Naive thymus-derived CD4-positive, alpha-beta T cell (primary cell): ENCODE data around the gene WDFY3. TPM values are rescaled to one million over a fixed set of nuclear protein-coding genes. Genes with fewer than 3 reads are reported as not detected.
A peak's percentile ranks its signal among the peaks of the same experiment; 100 is the strongest.

ENCODE experiments used
- ATAC-seq: fragments of 150-1000 bp; cut with Tn5 transposase; 2 replicates; pipeline ENCODE4 v1.10.0; 2021; ENCODE audit warnings: mild to moderate bottlenecking, moderate library complexity
- CTCF ChIA-PET: fragments of 350-600 bp; sonication (Branson Sonifier 250); formaldehyde crosslinking; loops from one replicate; lab custom pipeline; 2021; ENCODE audit warnings: antibody characterized with exemption; lab: Charles Lee
- POLR2A ChIA-PET: fragments of 350-600 bp; sonication (Branson Sonifier 250); formaldehyde crosslinking; loops from one replicate; lab custom pipeline; 2021; ENCODE audit warnings: antibody characterized with exemption, inconsistent platforms; lab: Charles Lee
- DNase-seq, 9 donors: peaks; one replicate each; pipeline versions ENCODE4 v3.0.0 to v3.0.0-alpha.2; 2020 to 2022; ENCODE audit warnings: mixed read lengths in 1 of 9
- H3K27ac ChIP-seq: one replicate; pipeline ENCODE4 v1.7.0; 2013; ENCODE audit warnings: mild to moderate bottlenecking, low read depth, low read length, moderate library complexity
- H3K27me3 ChIP-seq, 2 donors: one replicate each; pipeline ENCODE4 v1.7.0; 2013; ENCODE audit warnings: low read length in 2 of 2, mild to moderate bottlenecking in 2 of 2, moderate library complexity in 2 of 2; ENCODE audit not compliant: control insufficient read depth in 2 of 2, insufficient read depth in 2 of 2
- H3K36me3 ChIP-seq, 3 experiments: 1 replicate in 2 of 3; 2 replicates in 1 of 3; pipeline ENCODE4 v1.7.0; 2013; ENCODE audit warnings: low read length in 3 of 3, mild to moderate bottlenecking in 3 of 3, moderate library complexity in 1 of 3; ENCODE audit not compliant: insufficient read depth in 3 of 3, control insufficient read depth in 2 of 3
- H3K4me1 ChIP-seq, 2 donors: one replicate each; pipeline ENCODE4 v1.7.0; 2013; ENCODE audit warnings: low read length in 2 of 2, mild to moderate bottlenecking in 2 of 2, moderate library complexity in 1 of 2; ENCODE audit not compliant: control insufficient read depth in 2 of 2, insufficient read depth in 2 of 2
- H3K4me3 ChIP-seq: 2 replicates; pipeline ENCODE4 v1.7.0; 2013; ENCODE audit warnings: mild to moderate bottlenecking, low read length
- H3K9me3 ChIP-seq, 3 experiments: 1 replicate in 2 of 3; 2 replicates in 1 of 3; pipeline ENCODE4 v1.7.0; 2013; ENCODE audit warnings: low read length in 3 of 3; ENCODE audit not compliant: control insufficient read depth in 2 of 3
- H3K27ac Mint-ChIP-seq, 9 donors: one replicate each; pipeline ENCODE4 v1.8.0; 2020 to 2022; ENCODE audit warnings: mixed read lengths in 9 of 9, mild to moderate bottlenecking in 8 of 9, moderate library complexity in 5 of 9, inconsistent platforms in 2 of 9
- H3K27me3 Mint-ChIP-seq, 5 donors: one replicate each; pipeline ENCODE4 v1.8.0; 2021 to 2022; ENCODE audit warnings: mixed read lengths in 5 of 5, mild to moderate bottlenecking in 1 of 5
- H3K36me3 Mint-ChIP-seq, 5 donors: one replicate each; pipeline ENCODE4 v1.8.0; 2020 to 2022; ENCODE audit warnings: mixed read lengths in 5 of 5, mild to moderate bottlenecking in 3 of 5, inconsistent platforms in 1 of 5
- H3K4me1 Mint-ChIP-seq, 7 donors: one replicate each; pipeline ENCODE4 v1.8.0; 2020 to 2022; ENCODE audit warnings: mixed read lengths in 7 of 7, mild to moderate bottlenecking in 3 of 7, inconsistent platforms in 1 of 7
- H3K4me3 Mint-ChIP-seq, 10 donors: one replicate each; pipeline ENCODE4 v1.8.0; 2020 to 2022; ENCODE audit warnings: mild to moderate bottlenecking in 10 of 10, mixed read lengths in 10 of 10, moderate library complexity in 6 of 10, inconsistent platforms in 2 of 10
- H3K9me3 Mint-ChIP-seq, 11 donors: one replicate each; pipeline ENCODE4 v1.8.0; 2020 to 2022; ENCODE audit warnings: mixed read lengths in 11 of 11, mild to moderate bottlenecking in 4 of 11, inconsistent platforms in 1 of 11, moderate library complexity in 1 of 11
- intact Hi-C, 2 donors: fragments of 100-400 bp; cut with micrococcal nuclease; formaldehyde crosslinking; loops; one replicate each; pipeline ENCODE4 v1.15.1; 2023
- polyA plus RNA-seq, 2 donors: library from polyadenylated mRNA; unstranded; fragments of 300-500 nt; fragmentation: Illumina TruSeq; gene quantifications; one replicate each; pipeline ENCODE4 v1.2.3, GENCODE V29; 2021
- total RNA-seq, 6 experiments: library from RNA in 5 of 6; stranded (reverse) in 5 of 6; gene quantifications; 1 replicate in 5 of 6; 2 replicates in 1 of 6; pipeline ENCODE4 v1.2.3 and lab custom pipeline; 2021 to 2026

WDFY3 gene
- total and polyA plus RNA-seq, 7 experiments from 2014 or later: 0.07 to 31.4 (median 1.6) TPM; not detected in 2

DNA sequence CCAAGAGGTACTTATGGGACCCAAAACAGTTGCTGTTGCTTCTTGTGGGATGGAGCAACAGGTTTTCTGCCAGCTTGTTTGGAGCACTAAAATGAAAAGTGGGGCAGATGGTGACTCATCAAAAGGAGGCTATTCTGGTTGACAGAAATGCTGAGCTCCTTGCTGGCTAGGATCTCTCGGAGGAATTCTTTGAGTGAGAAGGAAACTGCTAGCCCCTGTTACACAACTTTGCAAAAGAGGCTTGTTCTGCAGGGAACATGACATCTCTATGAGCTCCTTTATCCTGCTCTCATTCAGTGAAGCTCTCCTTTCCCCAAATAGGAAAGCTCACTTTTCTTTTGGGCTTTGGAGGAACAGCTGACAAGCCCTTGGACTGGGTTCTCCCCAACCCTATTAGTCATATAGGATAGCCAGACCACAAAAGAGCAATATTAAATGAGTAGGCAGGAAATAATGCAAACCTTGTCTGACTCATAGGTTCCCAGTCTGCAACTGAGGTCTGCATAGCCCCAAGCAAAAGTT, 275.3 kb downstream of the WDFY3 start:
- no peak overlapping the region for H3K4me3 Mint-ChIP-seq
- ChIA-PET CTCF (no interaction called here), POLR2A (no interaction called here)
- DNase-seq (no peak), ATAC-seq (peak; percentile 84)
- Histone ChIP-seq H3K36me3 (no peaks in the 10 kb centered on the region), H3K4me1 (no peaks in the 10 kb centered on the region), H3K9me3 (no peaks in the 10 kb centered on the region), H3K27me3 (no peaks in the 10 kb centered on the region), H3K27ac (no peak overlapping the region), H3K4me3 (no peak overlapping the region)
- peaks cover 0 to 8% (median 0%) of the 10 kb centered on the region in 7 donors for H3K4me1 Mint-ChIP-seq
- peaks cover 0 to 7% (median 3%) of the 10 kb centered on the region in 5 donors for H3K27me3 Mint-ChIP-seq
- peaks cover 0 to 2% (median 0%) of the 10 kb centered on the region in 11 donors for H3K9me3 Mint-ChIP-seq
- intact Hi-C loops: no loop called here
- no peak overlapping the region for H3K27ac Mint-ChIP-seq
- H3K36me3 Mint-ChIP-seq: no peaks in the 10 kb centered on the region

GRCh38 chr4:84690481-84690880, 276.0 kb downstream of the WDFY3 start:
- H3K27ac ChIP-seq: no peak overlapping the region
- no peaks in the 10 kb centered on the region for H3K36me3 ChIP-seq
- DNase-seq (no peak), ATAC-seq (no peak)
- no peaks in the 10 kb centered on the region for H3K27me3 ChIP-seq
- H3K4me3 ChIP-seq: no peak overlapping the region
- POLR2A ChIA-PET: no interaction called here
- H3K4me1 Mint-ChIP-seq: peaks cover 0 to 8% (median 0%) of the 10 kb centered on the region in 7 donors
- no peak overlapping the region for H3K4me3 Mint-ChIP-seq
- H3K36me3 Mint-ChIP-seq: no peaks in the 10 kb centered on the region
- peaks cover 0 to 7% (median 3%) of the 10 kb centered on the region in 5 donors for H3K27me3 Mint-ChIP-seq
- H3K9me3 ChIP-seq: no peaks in the 10 kb centered on the region
- peaks cover 0 to 2% (median 0%) of the 10 kb centered on the region in 11 donors for H3K9me3 Mint-ChIP-seq
- intact Hi-C loops: no loop called here
- CTCF ChIA-PET: no interaction called here
- H3K27ac Mint-ChIP-seq: no peak overlapping the region
- H3K4me1 ChIP-seq: no peaks in the 10 kb centered on the region

DNA sequence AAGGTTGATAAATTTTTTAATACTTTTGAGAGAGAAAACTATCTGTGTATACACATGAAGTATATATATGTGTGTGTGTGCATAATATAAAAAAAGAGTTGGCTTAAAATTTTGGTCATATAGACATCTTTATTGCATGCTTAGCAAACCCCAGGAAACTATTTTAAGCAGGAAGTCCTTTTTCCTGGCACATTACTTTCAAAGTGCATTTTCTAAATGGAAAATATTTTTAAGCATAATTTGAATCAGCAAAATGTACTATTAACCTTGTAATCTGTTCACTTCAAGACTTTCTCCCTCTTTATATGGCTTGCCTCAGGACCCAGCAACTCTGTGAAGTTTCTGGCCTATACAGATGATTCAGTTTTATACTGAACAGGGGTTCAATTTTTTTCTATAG, 277.3 kb downstream of the WDFY3 start:
- CTCF ChIA-PET: no interaction called here
- peaks cover 0 to 19% (median 0%) of the 10 kb centered on the region in 7 donors for H3K4me1 Mint-ChIP-seq

GRCh38 chr4:84688605-84689004, 277.9 kb downstream of the WDFY3 start:
- intact Hi-C loops: no loop called here
- no peaks in the 10 kb centered on the region for H3K36me3 ChIP-seq
- H3K4me1 ChIP-seq: no peaks in the 10 kb centered on the region
- no peaks in the 10 kb centered on the region for H3K36me3 Mint-ChIP-seq
- no peak for ATAC-seq
- POLR2A ChIA-PET: no interaction called here
- H3K27me3 ChIP-seq: no peaks in the 10 kb centered on the region
- H3K27me3 Mint-ChIP-seq: peaks cover 0 to 7% (median 3%) of the 10 kb centered on the region in 5 donors
- H3K4me1 Mint-ChIP-seq: peaks cover 0 to 24% (median 0%) of the 10 kb centered on the region in 7 donors
- no peaks in the 10 kb centered on the region for H3K9me3 ChIP-seq
- H3K9me3 Mint-ChIP-seq: peaks cover 0 to 2% (median 0%) of the 10 kb centered on the region in 11 donors
- CTCF ChIA-PET: no interaction called here
- no peak overlapping the region for H3K4me3 Mint-ChIP-seq
- H3K4me3 ChIP-seq: no peak overlapping the region
- H3K27ac Mint-ChIP-seq: no peak overlapping the region
- no peak overlapping the region for H3K27ac ChIP-seq
- DNase-seq: no peak

More for the DNA sequence above, 277.3 kb downstream of the WDFY3 start:
- Mint-ChIP-seq H3K27me3 (peaks cover 0 to 7% (median 3%) of the 10 kb centered on the region in 5 donors), H3K36me3 (no peaks in the 10 kb centered on the region), H3K27ac (no peak overlapping the region), H3K9me3 (peaks cover 0 to 2% (median 0%) of the 10 kb centered on the region in 11 donors), H3K4me3 (no peak overlapping the region)
- Histone ChIP-seq H3K27ac (no peak overlapping the region), H3K27me3 (no peaks in the 10 kb centered on the region), H3K4me1 (no peaks in the 10 kb centered on the region), H3K36me3 (no peaks in the 10 kb centered on the region), H3K9me3 (no peaks in the 10 kb centered on the region), H3K4me3 (no peak overlapping the region)
- DNase-seq (no peak), ATAC-seq (no peak)
- intact Hi-C loops: no loop called here
- POLR2A ChIA-PET: no interaction called here

DNA sequence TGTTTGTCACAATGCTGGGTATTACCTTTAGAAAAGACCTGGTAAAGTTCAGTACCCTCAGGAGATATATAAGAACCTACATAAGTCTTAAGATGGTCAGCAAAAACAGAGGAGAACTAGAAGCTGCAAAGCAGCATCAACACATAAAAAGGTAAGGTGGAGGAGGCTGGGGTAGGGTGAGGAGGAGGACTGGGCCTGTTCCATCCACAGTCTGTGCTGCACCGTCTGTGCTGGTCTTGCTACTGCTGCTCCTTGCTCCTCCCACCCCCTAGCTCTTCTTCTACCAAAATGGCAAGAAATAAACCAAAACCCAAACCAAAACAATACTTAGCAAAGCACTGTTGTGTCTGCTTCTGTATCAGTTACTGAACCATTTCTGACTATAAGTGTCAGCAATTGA, 281.4 kb downstream of the WDFY3 start:
- Histone ChIP-seq H3K4me1 (no peaks in the 10 kb centered on the region), H3K4me3 (no peak overlapping the region), H3K27ac (no peak overlapping the region), H3K9me3 (no peaks in the 10 kb centered on the region), H3K27me3 (no peaks in the 10 kb centered on the region), H3K36me3 (no peaks in the 10 kb centered on the region)
- ATAC-seq (no peak), DNase-seq (no peak)
- H3K9me3 Mint-ChIP-seq: no peaks in the 10 kb centered on the region
- ChIA-PET CTCF (no interaction called here), POLR2A (no interaction called here)
- intact Hi-C loops: no loop called here
- H3K27ac Mint-ChIP-seq: no peak overlapping the region
- peaks cover 0 to 9% (median 2%) of the 10 kb centered on the region in 5 donors for H3K27me3 Mint-ChIP-seq
- no peaks in the 10 kb centered on the region for H3K36me3 Mint-ChIP-seq
- H3K4me1 Mint-ChIP-seq: peaks cover 0 to 29% (median 0%) of the 10 kb centered on the region in 7 donors
- H3K4me3 Mint-ChIP-seq: no peak overlapping the region

GRCh38 chr4:84684361-84684760, 282.1 kb downstream of the WDFY3 start:
- Histone ChIP-seq H3K4me3 (no peak overlapping the region), H3K27ac (no peak overlapping the region), H3K4me1 (no peaks in the 10 kb centered on the region), H3K27me3 (no peaks in the 10 kb centered on the region), H3K36me3 (no peaks in the 10 kb centered on the region), H3K9me3 (no peaks in the 10 kb centered on the region)
- ChIA-PET POLR2A (no interaction called here), CTCF (no interaction called here)
- H3K27ac Mint-ChIP-seq: no peak overlapping the region
- DNase-seq (no peak), ATAC-seq (no peak)
- no peak overlapping the region for H3K4me3 Mint-ChIP-seq
- no peaks in the 10 kb centered on the region for H3K9me3 Mint-ChIP-seq
- peaks cover 0 to 4% (median 0%) of the 10 kb centered on the region in 5 donors for H3K27me3 Mint-ChIP-seq
- intact Hi-C loops: no loop called here
- peaks cover 0 to 29% (median 0%) of the 10 kb centered on the region in 7 donors for H3K4me1 Mint-ChIP-seq
- H3K36me3 Mint-ChIP-seq: no peaks in the 10 kb centered on the region
